HepG2 (cell line): ENCODE data around the gene SLC29A3. TPM values are rescaled to one million over a fixed set of nuclear protein-coding genes. Genes with fewer than 3 reads are reported as not detected.

Experiments used
- ATAC-seq: fragments of 200-7000 bp; cut with Tn5 transposase; 3 replicates; pipeline ENCODE4 v1.9.1; 2020; ENCODE audit warnings: mild to moderate bottlenecking, moderate library complexity
- BruUV-seq: library from RNA; stranded (reverse); fragments of 400-500 nt; replicated peaks from 2 replicates; lab custom pipeline; 2021; lab: Mats Ljungman, UMichigan
- CTCF ChIA-PET: fragments of 300-600 bp; formaldehyde crosslinking; extraction: SDS; loops from one replicate; lab custom pipeline; 2021; ENCODE audit warnings: low total read pairs, inconsistent platforms, low intra/inter-chr PET ratio; lab: Yijun Ruan, JAX
- POLR2A ChIA-PET: fragments of 350-600 bp; sonication (Branson Sonifier 250); formaldehyde crosslinking; loops from one replicate; lab custom pipeline; 2020; ENCODE audit warnings: antibody characterized with exemption, inconsistent platforms; lab: Yijun Ruan, JAX
- DNase-seq: peaks from one replicate; pipeline ENCODE4 v3.0.0-alpha.2; 2015; ENCODE audit warnings: low spot score
- FAIRE-seq: peaks from 3 replicates; lab custom pipeline; 2011; peaks lifted over from hg19 to GRCh38; lab: Jason Lieb, UNC
- H2AFZ ChIP-seq: one replicate; pipeline ENCODE4 v1.6.1; 2011; ENCODE audit warnings: low read length, inconsistent platforms
- H3K27ac ChIP-seq: fragments of 300-600 bp; 3 replicates; pipeline ENCODE4 v1.8.0; 2011; ENCODE audit warnings: mixed run types, mild to moderate bottlenecking, mixed read lengths, low read length, inconsistent platforms; ENCODE audit not compliant: insufficient read depth; ENCODE audit errors: extremely low read length
- H3K27me3 ChIP-seq, 2 experiments: fragments of 200-600 bp in 1 of 2; 2 replicates in 1 of 2; 3 replicates in 1 of 2; pipeline versions ENCODE4 v1.6.0 to v1.8.0; 2011; ENCODE audit warnings: low read length in 2 of 2, mild to moderate bottlenecking in 2 of 2, moderate library complexity in 2 of 2, inconsistent platforms in 1 of 2; ENCODE audit not compliant: insufficient read depth in 2 of 2, control insufficient read depth in 1 of 2
- H3K36me3 ChIP-seq, 2 experiments: fragments of 200-600 bp in 1 of 2; replicated peaks in 1 of 2; 2 replicates in 1 of 2; 3 replicates in 1 of 2; pipeline versions ENCODE4 v1.5.1 to v1.8.0; 2011; ENCODE audit warnings: low read length in 2 of 2, inconsistent platforms in 1 of 2; ENCODE audit not compliant: insufficient read depth in 2 of 2, control insufficient read depth in 1 of 2
- H3K4me1 ChIP-seq: 2 replicates; pipeline ENCODE4 v1.5.1; 2012; ENCODE audit warnings: low read length, inconsistent platforms; ENCODE audit not compliant: insufficient read depth
- H3K4me2 ChIP-seq: 2 replicates; pipeline ENCODE4 v1.6.0; 2011; ENCODE audit warnings: low read depth, low read length, inconsistent platforms
- H3K4me3 ChIP-seq, 3 experiments: fragments of 200-600 bp in 1 of 3; sonication (generic), shearing (Covaris generic) in 1 of 3; replicated peaks in 1 of 3; 2 replicates each; pipeline ENCODE4 v1.5.1; 2011 to 2016; ENCODE audit warnings: low read length in 3 of 3, inconsistent platforms in 2 of 3, low read depth in 2 of 3, mild to moderate bottlenecking in 2 of 3, control low read depth in 1 of 3, mixed read lengths in 1 of 3; ENCODE audit not compliant: insufficient read depth in 1 of 3
- H3K79me2 ChIP-seq: one replicate; pipeline ENCODE4 v1.6.1; 2011; ENCODE audit warnings: low read length, inconsistent platforms; ENCODE audit not compliant: insufficient read depth
- H3K9ac ChIP-seq: 2 replicates; pipeline ENCODE4 v1.6.0; 2011; ENCODE audit warnings: mild to moderate bottlenecking, low read depth, low read length, inconsistent platforms; ENCODE audit not compliant: insufficient read depth
- H3K9me3 ChIP-seq: 2 replicates; pipeline ENCODE4 v1.5.1; 2012; ENCODE audit warnings: mild to moderate bottlenecking, low read length
- H4K20me1 ChIP-seq: 2 replicates; pipeline ENCODE4 v1.6.0; 2011; ENCODE audit warnings: inconsistent platforms, mild to moderate bottlenecking, low read length, moderate library complexity; ENCODE audit not compliant: insufficient read depth
- ARNTL ChIP-seq: sonication (generic); formaldehyde crosslinking; IDR thresholded peaks from 2 replicates; pipeline ENCODE4 v1.4.0; 2020; ENCODE audit warnings: mild to moderate bottlenecking, missing genetic modification reagents
- JUND ChIP-seq: sonication (generic); formaldehyde crosslinking; IDR thresholded peaks from 2 replicates; pipeline ENCODE4 v1.8.0; 2022; ENCODE audit warnings: mild to moderate bottlenecking, missing genetic modification reagents
- SPEN ChIP-seq: sonication (generic); formaldehyde crosslinking; IDR thresholded peaks from 2 replicates; pipeline ENCODE4 v1.5.1; 2020; ENCODE audit warnings: low read depth, mild to moderate bottlenecking, missing genetic modification reagents
- ZFY ChIP-seq: sonication (generic); formaldehyde crosslinking; IDR thresholded peaks from 2 replicates; pipeline ENCODE4 v1.4.0; 2020; ENCODE audit warnings: missing genetic modification reagents
- ZNF331 ChIP-seq: sonication (generic); formaldehyde crosslinking; IDR thresholded peaks from 2 replicates; pipeline ENCODE4 v1.4.0; 2020; ENCODE audit warnings: missing genetic modification reagents
- ZNF670 ChIP-seq: sonication (generic); formaldehyde crosslinking; IDR thresholded peaks from 2 replicates; pipeline ENCODE4 v1.8.0; 2022; ENCODE audit warnings: mild to moderate bottlenecking, missing genetic modification reagents, borderline replicate concordance
- WGBS: methylation state at CpG from one replicate; pipeline ENCODE4 v1.1.6; 2017; ENCODE audit warnings: low lambda C conversion rate; 5-methylcytosine and 5-hydroxymethylcytosine counted together
- in situ Hi-C: cut with HindIII; loops from 2 replicates; pipeline ENCODE4 v1.10.0; 2017; ENCODE audit warnings: low pct_unique_long_range_greater_than_20kb; ENCODE audit not compliant: extremely low pct_ligation_motif_present
- intact Hi-C: fragments of 100-400 bp; cut with micrococcal nuclease; formaldehyde crosslinking; loops from one replicate; pipeline ENCODE4 v1.10.0; 2022; ENCODE audit not compliant: unreplicated experiment
- polyA plus RNA-seq, 8 experiments: library from polyadenylated mRNA; depleted of rRNA in 3 of 8; stranded (reverse) in 7 of 8; unstranded in 1 of 8; fragments of >200 nt; fragmentation: Illumina TruSeq in 4 of 8; extraction: Trizol in 4 of 8; gene quantifications; 2 replicates each; pipeline versions ENCODE4 v1.2.1 to v1.2.3, GENCODE V29; 2011 to 2016; ENCODE audit warnings: low read depth in 4 of 8, missing spikeins in 1 of 8, mixed read lengths in 1 of 8; ENCODE audit not compliant: insufficient read depth in 1 of 8
- total RNA-seq, 5 experiments: library from RNA; depleted of rRNA; stranded (reverse); fragments of >200 nt; fragmentation: Illumina TruSeq; extraction: Trizol; gene quantifications; 2 replicates each; pipeline ENCODE4 v1.2.3, GENCODE V29; 2016; ENCODE audit warnings: low read depth in 1 of 5
- TF ChIP-seq, protein P1 (sequence below): sonication (generic); formaldehyde crosslinking; IDR thresholded peaks from 2 replicates; pipeline ENCODE4 v1.4.0; 2020; ENCODE audit warnings: missing genetic modification reagents
- TF ChIP-seq, protein P2 (sequence below): IDR thresholded peaks from 2 replicates; pipeline ENCODE4 v1.6.1; 2012; ENCODE audit warnings: low read length, improper control_type of control experiment
- TF ChIP-seq, protein P3 (sequence below): sonication (generic); formaldehyde crosslinking; IDR thresholded peaks from 2 replicates; pipeline ENCODE4 v1.5.0; 2020; ENCODE audit warnings: mild to moderate bottlenecking, missing genetic modification reagents, moderate library complexity
- TF ChIP-seq, protein P4 (sequence below): sonication (generic); formaldehyde crosslinking; IDR thresholded peaks from 2 replicates; pipeline ENCODE4 v1.5.1; 2020; ENCODE audit warnings: mild to moderate bottlenecking, missing genetic modification reagents, borderline replicate concordance

The SLC29A3 gene
- total and polyA plus RNA-seq, 2 of the 13 experiments (the other 11 are each of a cell fraction or from before 2014, with no cell fraction given) = 8.6 to 11.8 TPM

DNA sequence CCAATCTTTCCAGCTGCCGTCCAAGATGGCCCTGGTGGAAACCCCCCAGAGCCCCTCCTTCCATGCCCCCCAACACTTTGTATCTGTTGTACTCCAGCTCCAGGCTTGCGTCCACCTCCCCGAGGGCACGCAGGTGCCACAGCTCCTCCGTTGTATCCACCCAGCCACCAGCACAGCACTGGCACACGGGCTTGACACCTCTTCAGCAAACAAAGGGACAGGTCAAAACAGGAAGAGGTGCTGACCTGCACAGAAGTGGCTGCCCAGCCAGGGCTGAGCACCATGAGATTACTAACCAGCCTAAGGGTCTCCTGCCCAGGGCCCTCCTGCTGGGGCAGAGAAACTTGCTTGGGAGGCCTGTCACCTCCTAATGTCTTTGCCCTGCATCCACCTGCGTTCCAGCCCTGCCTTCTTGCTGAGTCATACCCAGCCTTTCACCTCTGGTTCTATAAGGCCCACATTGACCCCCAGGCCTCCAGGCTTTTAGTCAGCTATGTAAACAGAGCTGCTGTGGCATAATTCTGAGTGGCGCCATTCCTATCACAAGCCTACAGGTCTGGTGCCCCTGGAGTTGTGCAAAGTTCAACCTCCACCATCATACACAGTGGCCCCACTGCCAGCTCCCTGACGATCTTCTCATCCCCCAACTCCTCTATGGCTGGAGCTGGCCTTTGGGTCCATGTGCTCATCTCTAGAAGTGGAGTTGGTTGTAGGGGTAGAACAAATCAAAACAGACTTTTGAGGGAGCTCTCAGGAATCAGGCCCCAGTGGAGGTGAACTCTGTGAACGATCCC is 20.9 kb downstream of the SLC29A3 start:
- Histone ChIP-seq H4K20me1 (no peaks in the 10 kb centered on the region), H3K79me2 (peaks cover 9% of the 10 kb centered on the region), H3K9ac (peak overlapping the region; percentile 60), H3K36me3 (peaks cover 0 to 14% of the 10 kb centered on the region in 2 experiments; a peak in 4 of 5 replicates), H3K9me3 (no peaks in the 10 kb centered on the region), H3K4me2 (peak overlapping the region; percentile 50), H3K4me3 (no peak overlapping the region; a peak in 1 of 6 replicates), H3K4me1 (peaks cover 97% of the 10 kb centered on the region), H3K27ac (peak overlapping the region; percentile 92), H2AFZ (no peak overlapping the region), H3K27me3 (no peaks in the 10 kb centered on the region)
- ChIA-PET CTCF (interaction anchor here (1.2 kb wide), 1 partner anchor 20 kb away, joined by 5 read pairs; the partner anchor contains the start of gene SLC29A3), POLR2A (interaction anchor here (1.0 to 16.7 kb wide), 7 partner anchors 8 to 427 kb away, joined by 3 to 210 read pairs (median 14); partner anchors contain the start of gene SLC29A3)
- ATAC-seq (peak; percentile 93), FAIRE-seq (peak; percentile 91), DNase-seq (peak; percentile 99)
- intact Hi-C loops (no loop called here), in situ Hi-C loops (loop anchor here (25.0 kb wide), 1 partner anchor 697 kb away; no protein-coding TSS in a partner anchor)
- BruUV-seq = no TSS peak
- 34% methylated on average over 9 of the region's 10 CpGs for WGBS
- TF ChIP-seq ZNF331 (peak; percentile 92), JUND (CRISPR knock-in tag) (peak; percentile 97), ZFY (CRISPR knock-in tag) (peak; percentile 82), ZNF670 (peak; percentile 85), ARNTL (CRISPR knock-in tag) (peak; percentile 83), SPEN (CRISPR knock-in tag) (peak; percentile 70; the same call in 1 of the 2 replicates)
- TF ChIP-seq, protein P1, sequence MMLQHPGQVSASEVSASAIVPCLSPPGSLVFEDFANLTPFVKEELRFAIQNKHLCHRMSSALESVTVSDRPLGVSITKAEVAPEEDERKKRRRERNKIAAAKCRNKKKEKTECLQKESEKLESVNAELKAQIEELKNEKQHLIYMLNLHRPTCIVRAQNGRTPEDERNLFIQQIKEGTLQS (CRISPR knock-in tag) = peak; percentile 94
- TF ChIP-seq, protein P2, sequence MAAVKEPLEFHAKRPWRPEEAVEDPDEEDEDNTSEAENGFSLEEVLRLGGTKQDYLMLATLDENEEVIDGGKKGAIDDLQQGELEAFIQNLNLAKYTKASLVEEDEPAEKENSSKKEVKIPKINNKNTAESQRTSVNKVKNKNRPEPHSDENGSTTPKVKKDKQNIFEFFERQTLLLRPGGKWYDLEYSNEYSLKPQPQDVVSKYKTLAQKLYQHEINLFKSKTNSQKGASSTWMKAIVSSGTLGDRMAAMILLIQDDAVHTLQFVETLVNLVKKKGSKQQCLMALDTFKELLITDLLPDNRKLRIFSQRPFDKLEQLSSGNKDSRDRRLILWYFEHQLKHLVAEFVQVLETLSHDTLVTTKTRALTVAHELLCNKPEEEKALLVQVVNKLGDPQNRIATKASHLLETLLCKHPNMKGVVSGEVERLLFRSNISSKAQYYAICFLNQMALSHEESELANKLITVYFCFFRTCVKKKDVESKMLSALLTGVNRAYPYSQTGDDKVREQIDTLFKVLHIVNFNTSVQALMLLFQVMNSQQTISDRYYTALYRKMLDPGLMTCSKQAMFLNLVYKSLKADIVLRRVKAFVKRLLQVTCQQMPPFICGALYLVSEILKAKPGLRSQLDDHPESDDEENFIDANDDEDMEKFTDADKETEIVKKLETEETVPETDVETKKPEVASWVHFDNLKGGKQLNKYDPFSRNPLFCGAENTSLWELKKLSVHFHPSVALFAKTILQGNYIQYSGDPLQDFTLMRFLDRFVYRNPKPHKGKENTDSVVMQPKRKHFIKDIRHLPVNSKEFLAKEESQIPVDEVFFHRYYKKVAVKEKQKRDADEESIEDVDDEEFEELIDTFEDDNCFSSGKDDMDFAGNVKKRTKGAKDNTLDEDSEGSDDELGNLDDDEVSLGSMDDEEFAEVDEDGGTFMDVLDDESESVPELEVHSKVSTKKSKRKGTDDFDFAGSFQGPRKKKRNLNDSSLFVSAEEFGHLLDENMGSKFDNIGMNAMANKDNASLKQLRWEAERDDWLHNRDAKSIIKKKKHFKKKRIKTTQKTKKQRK = no peak
- TF ChIP-seq, protein P3, sequence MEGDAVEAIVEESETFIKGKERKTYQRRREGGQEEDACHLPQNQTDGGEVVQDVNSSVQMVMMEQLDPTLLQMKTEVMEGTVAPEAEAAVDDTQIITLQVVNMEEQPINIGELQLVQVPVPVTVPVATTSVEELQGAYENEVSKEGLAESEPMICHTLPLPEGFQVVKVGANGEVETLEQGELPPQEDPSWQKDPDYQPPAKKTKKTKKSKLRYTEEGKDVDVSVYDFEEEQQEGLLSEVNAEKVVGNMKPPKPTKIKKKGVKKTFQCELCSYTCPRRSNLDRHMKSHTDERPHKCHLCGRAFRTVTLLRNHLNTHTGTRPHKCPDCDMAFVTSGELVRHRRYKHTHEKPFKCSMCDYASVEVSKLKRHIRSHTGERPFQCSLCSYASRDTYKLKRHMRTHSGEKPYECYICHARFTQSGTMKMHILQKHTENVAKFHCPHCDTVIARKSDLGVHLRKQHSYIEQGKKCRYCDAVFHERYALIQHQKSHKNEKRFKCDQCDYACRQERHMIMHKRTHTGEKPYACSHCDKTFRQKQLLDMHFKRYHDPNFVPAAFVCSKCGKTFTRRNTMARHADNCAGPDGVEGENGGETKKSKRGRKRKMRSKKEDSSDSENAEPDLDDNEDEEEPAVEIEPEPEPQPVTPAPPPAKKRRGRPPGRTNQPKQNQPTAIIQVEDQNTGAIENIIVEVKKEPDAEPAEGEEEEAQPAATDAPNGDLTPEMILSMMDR (CRISPR knock-in tag) = peak; percentile 35; the same call in 1 of the 2 replicates
- TF ChIP-seq, protein P4, sequence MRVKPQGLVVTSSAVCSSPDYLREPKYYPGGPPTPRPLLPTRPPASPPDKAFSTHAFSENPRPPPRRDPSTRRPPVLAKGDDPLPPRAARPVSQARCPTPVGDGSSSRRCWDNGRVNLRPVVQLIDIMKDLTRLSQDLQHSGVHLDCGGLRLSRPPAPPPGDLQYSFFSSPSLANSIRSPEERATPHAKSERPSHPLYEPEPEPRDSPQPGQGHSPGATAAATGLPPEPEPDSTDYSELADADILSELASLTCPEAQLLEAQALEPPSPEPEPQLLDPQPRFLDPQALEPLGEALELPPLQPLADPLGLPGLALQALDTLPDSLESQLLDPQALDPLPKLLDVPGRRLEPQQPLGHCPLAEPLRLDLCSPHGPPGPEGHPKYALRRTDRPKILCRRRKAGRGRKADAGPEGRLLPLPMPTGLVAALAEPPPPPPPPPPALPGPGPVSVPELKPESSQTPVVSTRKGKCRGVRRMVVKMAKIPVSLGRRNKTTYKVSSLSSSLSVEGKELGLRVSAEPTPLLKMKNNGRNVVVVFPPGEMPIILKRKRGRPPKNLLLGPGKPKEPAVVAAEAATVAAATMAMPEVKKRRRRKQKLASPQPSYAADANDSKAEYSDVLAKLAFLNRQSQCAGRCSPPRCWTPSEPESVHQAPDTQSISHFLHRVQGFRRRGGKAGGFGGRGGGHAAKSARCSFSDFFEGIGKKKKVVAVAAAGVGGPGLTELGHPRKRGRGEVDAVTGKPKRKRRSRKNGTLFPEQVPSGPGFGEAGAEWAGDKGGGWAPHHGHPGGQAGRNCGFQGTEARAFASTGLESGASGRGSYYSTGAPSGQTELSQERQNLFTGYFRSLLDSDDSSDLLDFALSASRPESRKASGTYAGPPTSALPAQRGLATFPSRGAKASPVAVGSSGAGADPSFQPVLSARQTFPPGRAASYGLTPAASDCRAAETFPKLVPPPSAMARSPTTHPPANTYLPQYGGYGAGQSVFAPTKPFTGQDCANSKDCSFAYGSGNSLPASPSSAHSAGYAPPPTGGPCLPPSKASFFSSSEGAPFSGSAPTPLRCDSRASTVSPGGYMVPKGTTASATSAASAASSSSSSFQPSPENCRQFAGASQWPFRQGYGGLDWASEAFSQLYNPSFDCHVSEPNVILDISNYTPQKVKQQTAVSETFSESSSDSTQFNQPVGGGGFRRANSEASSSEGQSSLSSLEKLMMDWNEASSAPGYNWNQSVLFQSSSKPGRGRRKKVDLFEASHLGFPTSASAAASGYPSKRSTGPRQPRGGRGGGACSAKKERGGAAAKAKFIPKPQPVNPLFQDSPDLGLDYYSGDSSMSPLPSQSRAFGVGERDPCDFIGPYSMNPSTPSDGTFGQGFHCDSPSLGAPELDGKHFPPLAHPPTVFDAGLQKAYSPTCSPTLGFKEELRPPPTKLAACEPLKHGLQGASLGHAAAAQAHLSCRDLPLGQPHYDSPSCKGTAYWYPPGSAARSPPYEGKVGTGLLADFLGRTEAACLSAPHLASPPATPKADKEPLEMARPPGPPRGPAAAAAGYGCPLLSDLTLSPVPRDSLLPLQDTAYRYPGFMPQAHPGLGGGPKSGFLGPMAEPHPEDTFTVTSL (CRISPR knock-in tag) = peak; percentile 82; the same call in 1 of the 2 replicates
